H1 (cell line): ENCODE data around the gene TCAP. TPM values are rescaled to one million over a fixed set of nuclear protein-coding genes. Genes with fewer than 3 reads are reported as not detected.

ENCODE experiments used
- CTCF ChIA-PET: fragments of 300-600 bp; sonication (Branson Sonifier 250); formaldehyde crosslinking; loops from one replicate; lab custom pipeline; 2021; ENCODE audit not compliant: partially characterized antibody; lab: Charles Lee
- POLR2A ChIA-PET: fragments of 300-600 bp; sonication (Branson Sonifier 250); formaldehyde crosslinking; loops from one replicate; lab custom pipeline; 2021; ENCODE audit warnings: inconsistent platforms; ENCODE audit not compliant: partially characterized antibody; lab: Charles Lee
- DNase-seq, 2 experiments: peaks; one replicate each; pipeline versions ENCODE4 v3.0.0 to v3.0.0-alpha.2; 2010 to 2022; ENCODE audit warnings: low spot score in 2 of 2, low read depth in 1 of 2, mixed read lengths in 1 of 2
- FAIRE-seq: peaks from 2 replicates; lab custom pipeline; 2011; peaks lifted over from hg19 to GRCh38; lab: Jason Lieb, UNC
- H2AFZ ChIP-seq: 2 replicates; pipeline ENCODE4 v1.8.1; 2012; ENCODE audit warnings: low read length, inconsistent platforms
- H2AK5ac ChIP-seq: 2 replicates; pipeline ENCODE4 v1.6.1; 2013; ENCODE audit warnings: low read depth, low read length
- H2BK120ac ChIP-seq: replicated peaks from 2 replicates; pipeline ENCODE3; 2013; ENCODE audit warnings: low read depth, low read length, inconsistent platforms
- H2BK12ac ChIP-seq: 2 replicates; pipeline ENCODE4 v1.6.1; 2013; ENCODE audit warnings: low read depth, low read length
- H2BK15ac ChIP-seq: 2 replicates; pipeline ENCODE4 v1.6.1; 2013; ENCODE audit warnings: low read length
- H2BK20ac ChIP-seq: 2 replicates; pipeline ENCODE4 v1.6.1; 2013; ENCODE audit warnings: low read length
- H2BK5ac ChIP-seq: 2 replicates; pipeline ENCODE4 v1.6.1; 2013; ENCODE audit warnings: low read depth, low read length
- H3K14ac ChIP-seq: 2 replicates; pipeline ENCODE4 v1.6.1; 2013; ENCODE audit warnings: inconsistent platforms; ENCODE audit not compliant: insufficient read length
- H3K18ac ChIP-seq: 2 replicates; pipeline ENCODE4 v1.6.1; 2013; ENCODE audit warnings: low read length; ENCODE audit errors: extremely low read depth
- H3K23ac ChIP-seq: 2 replicates; pipeline ENCODE4 v1.6.1; 2013; ENCODE audit warnings: inconsistent platforms; ENCODE audit not compliant: insufficient read length
- H3K23me2 ChIP-seq: 2 replicates; pipeline ENCODE4 v1.6.1; 2013; ENCODE audit warnings: low read depth, low read length
- H3K27ac ChIP-seq: 2 replicates; pipeline ENCODE4 v1.6.1; 2011; ENCODE audit warnings: low read depth, low read length, inconsistent platforms
- H3K27me3 ChIP-seq, 4 experiments: replicated peaks in 1 of 4; 1 replicate in 1 of 4; 2 replicates in 3 of 4; pipeline versions ENCODE4 v1.6.1 to v1.8.1; 2011 to 2013; ENCODE audit warnings: low read length in 3 of 4, mild to moderate bottlenecking in 3 of 4, inconsistent platforms in 2 of 4, mixed read lengths in 2 of 4, moderate library complexity in 1 of 4; ENCODE audit not compliant: control insufficient read depth in 3 of 4, insufficient read depth in 3 of 4; ENCODE audit errors: extremely low read depth in 1 of 4
- H3K36me3 ChIP-seq, 4 experiments: 2 replicates each; pipeline versions ENCODE4 v1.6.1 to v1.8.1; 2011 to 2013; ENCODE audit warnings: mild to moderate bottlenecking in 4 of 4, low read length in 3 of 4, moderate library complexity in 2 of 4, control low read depth in 1 of 4, inconsistent platforms in 1 of 4; ENCODE audit not compliant: insufficient read depth in 4 of 4, control insufficient read depth in 2 of 4
- H3K4ac ChIP-seq: replicated peaks from 2 replicates; pipeline ENCODE3; 2013; ENCODE audit warnings: low read length, low read depth, mixed read lengths, inconsistent platforms; ENCODE audit not compliant: insufficient read length
- H3K4me1 ChIP-seq, 4 experiments: replicated peaks in 1 of 4; 1 replicate in 1 of 4; 2 replicates in 3 of 4; pipeline versions ENCODE4 v1.6.1 to v1.8.1; 2011 to 2013; ENCODE audit warnings: low read length in 3 of 4, inconsistent platforms in 2 of 4, mixed read lengths in 1 of 4; ENCODE audit not compliant: insufficient read depth in 4 of 4, control insufficient read depth in 3 of 4
- H3K4me2 ChIP-seq, 2 experiments: 2 replicates each; pipeline versions ENCODE4 v1.6.1 to v1.8.1; 2011 to 2013; ENCODE audit warnings: low read depth in 2 of 2, low read length in 2 of 2, control low read depth in 1 of 2, inconsistent platforms in 1 of 2, mild to moderate bottlenecking in 1 of 2; ENCODE audit not compliant: insufficient read depth in 1 of 2
- H3K4me3 ChIP-seq, 4 experiments: fragments of 200-600, 300-600 bp in 1 of 4; sonication (generic), shearing (Covaris generic), sonication (Bioruptor Twin) in 1 of 4; 2 replicates each; pipeline versions ENCODE4 v1.5.1 to v1.8.1; 2011 to 2016; ENCODE audit warnings: low read length in 4 of 4, low read depth in 3 of 4, control low read depth in 2 of 4, inconsistent platforms in 2 of 4, mild to moderate bottlenecking in 2 of 4, mixed read lengths in 1 of 4, moderate library complexity in 1 of 4; ENCODE audit not compliant: insufficient read depth in 2 of 4; ENCODE audit errors: extremely low read depth in 1 of 4
- H3K56ac ChIP-seq: replicated peaks from 2 replicates; pipeline ENCODE3; 2013; ENCODE audit warnings: low read depth, mild to moderate bottlenecking, mixed read lengths, low read length, inconsistent platforms; ENCODE audit not compliant: insufficient read length
- H3K79me1 ChIP-seq: 2 replicates; pipeline ENCODE4 v1.6.1; 2013; ENCODE audit warnings: low read depth, low read length, control low read depth
- H3K79me2 ChIP-seq, 2 experiments: 2 replicates each; pipeline versions ENCODE4 v1.6.1 to v1.8.1; 2012 to 2013; ENCODE audit warnings: low read length in 2 of 2, mild to moderate bottlenecking in 2 of 2, inconsistent platforms in 1 of 2; ENCODE audit not compliant: insufficient read depth in 2 of 2, control insufficient read depth in 1 of 2
- H3K9ac ChIP-seq, 4 experiments: replicated peaks in 1 of 4; 1 replicate in 1 of 4; 2 replicates in 3 of 4; pipeline versions ENCODE4 v1.6.1 to v1.8.1; 2011 to 2013; ENCODE audit warnings: low read depth in 3 of 4, low read length in 3 of 4, control low read depth in 2 of 4, mild to moderate bottlenecking in 2 of 4, moderate library complexity in 2 of 4, inconsistent platforms in 1 of 4; ENCODE audit errors: extremely low read depth in 1 of 4
- H3K9me3 ChIP-seq, 2 experiments: 2 replicates each; pipeline versions ENCODE4 v1.6.1 to v1.8.1; 2012 to 2013; ENCODE audit warnings: mild to moderate bottlenecking in 2 of 2, moderate library complexity in 2 of 2, control low read depth in 1 of 2, inconsistent platforms in 1 of 2, low read depth in 1 of 2, low read length in 1 of 2, mixed read lengths in 1 of 2; ENCODE audit not compliant: insufficient read depth in 2 of 2
- H4K20me1 ChIP-seq, 2 experiments: replicated peaks in 1 of 2; 2 replicates each; pipeline versions ENCODE3 to v1.8.1; 2011 to 2013; ENCODE audit warnings: inconsistent platforms in 2 of 2, low read length in 2 of 2, mild to moderate bottlenecking in 1 of 2; ENCODE audit not compliant: insufficient read depth in 2 of 2, control insufficient read depth in 1 of 2
- H4K5ac ChIP-seq: 2 replicates; pipeline ENCODE4 v1.6.1; 2013; ENCODE audit warnings: low read length, low read depth, mixed read lengths, inconsistent platforms; ENCODE audit not compliant: insufficient read length
- H4K8ac ChIP-seq: 2 replicates; pipeline ENCODE4 v1.8.0; 2013; ENCODE audit warnings: mild to moderate bottlenecking, moderate library complexity, low read length, inconsistent platforms; ENCODE audit not compliant: insufficient read depth; ENCODE audit errors: extremely low read depth
- H4K91ac ChIP-seq: replicated peaks from 2 replicates; pipeline ENCODE3; 2013; ENCODE audit warnings: low read length, mixed read lengths, inconsistent platforms; ENCODE audit not compliant: insufficient read length
- ATF3 ChIP-seq: IDR thresholded peaks from 2 replicates; pipeline ENCODE4 v1.6.1; 2011; ENCODE audit warnings: low read depth, mild to moderate bottlenecking, low read length; ENCODE audit not compliant: insufficient read depth
- CREB1 ChIP-seq: IDR thresholded peaks from 2 replicates; pipeline ENCODE4 v1.6.1; 2012; ENCODE audit warnings: inconsistent platforms
- EGR1 ChIP-seq: IDR thresholded peaks from 2 replicates; pipeline ENCODE4 v1.6.1; 2011; ENCODE audit warnings: low read depth, low read length, borderline replicate concordance
- EP300 ChIP-seq, 2 experiments: IDR thresholded peaks; 1 replicate in 1 of 2; 2 replicates in 1 of 2; pipeline ENCODE4 v1.6.1; 2011 to 2012; ENCODE audit warnings: low read depth in 2 of 2, low read length in 2 of 2, mild to moderate bottlenecking in 2 of 2, borderline replicate concordance in 1 of 2, inconsistent platforms in 1 of 2, moderate library complexity in 1 of 2
- HDAC6 ChIP-seq: IDR thresholded peaks from one replicate; pipeline ENCODE4 v1.7.1; 2012; ENCODE audit warnings: low read depth, mild to moderate bottlenecking, inconsistent platforms, low read length, moderate library complexity
- JUND ChIP-seq: IDR thresholded peaks from 2 replicates; pipeline ENCODE4 v1.6.1; 2011; ENCODE audit warnings: mild to moderate bottlenecking, improper control_type of control experiment, low read length
- RAD21 ChIP-seq, 2 experiments: IDR thresholded peaks in 1 of 2; conservative IDR thresholded peaks in 1 of 2; 2 replicates each; pipeline ENCODE4 v1.6.1; 2011; ENCODE audit warnings: low read depth in 2 of 2, low read length in 2 of 2, improper control_type of control experiment in 1 of 2, inconsistent platforms in 1 of 2, mild to moderate bottlenecking in 1 of 2, moderate library complexity in 1 of 2
- WGBS, 2 experiments: shearing (Covaris generic) in 1 of 2; methylation state at CpG; one replicate each; pipeline versions ENCODE4 v1.1.6 to v1.1.7; 2013 to 2015; ENCODE audit warnings: low lambda C conversion rate in 2 of 2, mixed read lengths in 2 of 2, inconsistent platforms in 1 of 2, low coverage in 1 of 2, missing lambda C conversion rate in 1 of 2; ENCODE audit not compliant: insufficient replicate concordance in 2 of 2, insufficient coverage in 1 of 2, insufficient read length in 1 of 2; ENCODE audit errors: extremely low coverage in 1 of 2, missing lambda C conversion rate in 1 of 2; 5-methylcytosine and 5-hydroxymethylcytosine counted together
- polyA plus RNA-seq, 7 experiments: library from polyadenylated mRNA; depleted of rRNA in 3 of 7; stranded (reverse) in 5 of 7; unstranded in 2 of 7; fragments of >200 nt in 5 of 7; fragments of 200-250 nt in 2 of 7; gene quantifications; 1 replicate in 5 of 7; 2 replicates in 1 of 7; 4 replicates in 1 of 7; pipeline versions ENCODE4 v1.2.1 to v1.2.3, GENCODE V29; 2011 to 2013; ENCODE audit warnings: missing spikeins in 2 of 7, mixed read lengths in 2 of 7
- total RNA-seq: library from RNA; stranded (reverse); fragmentation: NEBNext Ultra II Directional; extraction: Animal tissue kit (Norgen Biotek cat#: 25700); gene quantifications from 2 replicates; pipeline ENCODE4 v1.2.1, GENCODE V29; 2021
- TF ChIP-seq, protein P1 (sequence below): IDR thresholded peaks from 2 replicates; pipeline ENCODE4 v1.6.1; 2012; ENCODE audit warnings: low read length, inconsistent platforms

TCAP gene
- total and polyA plus RNA-seq, 2 of the 8 experiments (the other 6 are each of a cell fraction or from before 2014, with no cell fraction given) = 0.82 to 1.4 TPM

- peaks cover 0 to 1% of the 10 kb centered on the region in 2 experiments for H4K20me1 ChIP-seq
- H3K4ac ChIP-seq = no peak overlapping the region
- no peak overlapping the region for H2BK5ac ChIP-seq
- no peak overlapping the region for H2AK5ac ChIP-seq
- no peaks in the 10 kb centered on the region for H3K36me3 ChIP-seq
- H2BK12ac ChIP-seq = no peak overlapping the region
- H3K4me1 ChIP-seq = peaks cover 0 to 20% (median 14%) of the 10 kb centered on the region in 4 experiments; a peak in 6 of 7 replicates
- WGBS, 2 experiments = 17% methylated on average over 26 of the region's 26 CpGs; no CpG with 5 or more reads in 1 of the 2 experiments
- no peaks in the 10 kb centered on the region for H3K9me3 ChIP-seq
- CTCF ChIA-PET = interaction anchor here (0.5 to 49.2 kb wide), 56 partner anchors 2 to 1805 kb away, joined by 3 to 1885 read pairs (median 4); partner anchors contain the start of genes ERBB2, MIEN1, NEUROD2 and PGAP3
- no peak overlapping the region for H2AFZ ChIP-seq
- H3K23me2 ChIP-seq = peaks cover 15% of the 10 kb centered on the region
- no peak overlapping the region for H2BK20ac ChIP-seq
- FAIRE-seq (peak; percentile 81), DNase-seq (peak in 1 of 2 experiments; percentile 100)
- no peak overlapping the region for H3K18ac ChIP-seq
- POLR2A ChIA-PET = interaction anchor here (0.6 to 2.8 kb wide), 12 partner anchors 10 to 126 kb away, joined by 3 to 11 read pairs (median 4); partner anchors contain the start of genes ERBB2, MIEN1 and PGAP3
- peak overlapping the region in 1 of 2 experiments; percentile 35; a peak in 1 of 4 replicates for H3K4me2 ChIP-seq
- no peak overlapping the region for H4K91ac ChIP-seq
- H2BK120ac ChIP-seq = no peak overlapping the region
- H2BK15ac ChIP-seq = no peak overlapping the region
- no peak overlapping the region for H3K27ac ChIP-seq
- no peak overlapping the region for H4K8ac ChIP-seq
- H3K23ac ChIP-seq = no peak overlapping the region
- no peaks in the 10 kb centered on the region for H3K79me1 ChIP-seq
- H3K14ac ChIP-seq = no peak overlapping the region
- no peak overlapping the region for H4K5ac ChIP-seq
- H3K4me3 ChIP-seq = no peak overlapping the region
- no peak overlapping the region for H3K56ac ChIP-seq
- H3K27me3 ChIP-seq = peaks cover 18 to 53% (median 50%) of the 10 kb centered on the region in 4 experiments
- no peak overlapping the region for H3K9ac ChIP-seq
- no peaks in the 10 kb centered on the region for H3K79me2 ChIP-seq
- TF ChIP-seq EGR1 = 0 out of 2 replicates have a peak, but pooled peaks have one; percentile 22
- no peak for TF ChIP-seq HDAC6
- TF ChIP-seq, protein P1, sequence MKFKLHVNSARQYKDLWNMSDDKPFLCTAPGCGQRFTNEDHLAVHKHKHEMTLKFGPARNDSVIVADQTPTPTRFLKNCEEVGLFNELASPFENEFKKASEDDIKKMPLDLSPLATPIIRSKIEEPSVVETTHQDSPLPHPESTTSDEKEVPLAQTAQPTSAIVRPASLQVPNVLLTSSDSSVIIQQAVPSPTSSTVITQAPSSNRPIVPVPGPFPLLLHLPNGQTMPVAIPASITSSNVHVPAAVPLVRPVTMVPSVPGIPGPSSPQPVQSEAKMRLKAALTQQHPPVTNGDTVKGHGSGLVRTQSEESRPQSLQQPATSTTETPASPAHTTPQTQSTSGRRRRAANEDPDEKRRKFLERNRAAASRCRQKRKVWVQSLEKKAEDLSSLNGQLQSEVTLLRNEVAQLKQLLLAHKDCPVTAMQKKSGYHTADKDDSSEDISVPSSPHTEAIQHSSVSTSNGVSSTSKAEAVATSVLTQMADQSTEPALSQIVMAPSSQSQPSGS = no peak
- peak; percentile 86; the same call in 1 of the 2 replicates for TF ChIP-seq ATF3
- peak; percentile 96 to 97 for TF ChIP-seq RAD21 (IDR thresholded peaks at IDR 0.05 in 1 of 2, conservative IDR thresholded peaks at IDR 0.05 in 1 of 2; ENCODE audit: low read depth in 2 of 2, low read length in 2 of 2)
- peak; percentile 73 for TF ChIP-seq JUND
- TF ChIP-seq CREB1 = peak; percentile 44; the same call in 1 of the 2 replicates
- TF ChIP-seq EP300 (IDR thresholded peaks at IDR 0.05; ENCODE audit: borderline replicate concordance in 1 of 2, low read depth in 2 of 2, low read length in 2 of 2) = peak in 1 of 2 experiments; percentile 49; a peak in 1 of 3 replicates
Observed at GRCh38 chr17:39621523-39622379, 43.4 kb upstream of the TCAP start.
